ENCODE data around the gene LRRC46. TPM values are rescaled to one million over a fixed set of nuclear protein-coding genes. Genes with fewer than 3 reads are reported as not detected.

LRRC46 gene
- total and polyA plus RNA-seq, 2 of the 13 experiments (the other 11 are each of a cell fraction or from before 2014, with no cell fraction given) = 0.09 TPM

DNA sequence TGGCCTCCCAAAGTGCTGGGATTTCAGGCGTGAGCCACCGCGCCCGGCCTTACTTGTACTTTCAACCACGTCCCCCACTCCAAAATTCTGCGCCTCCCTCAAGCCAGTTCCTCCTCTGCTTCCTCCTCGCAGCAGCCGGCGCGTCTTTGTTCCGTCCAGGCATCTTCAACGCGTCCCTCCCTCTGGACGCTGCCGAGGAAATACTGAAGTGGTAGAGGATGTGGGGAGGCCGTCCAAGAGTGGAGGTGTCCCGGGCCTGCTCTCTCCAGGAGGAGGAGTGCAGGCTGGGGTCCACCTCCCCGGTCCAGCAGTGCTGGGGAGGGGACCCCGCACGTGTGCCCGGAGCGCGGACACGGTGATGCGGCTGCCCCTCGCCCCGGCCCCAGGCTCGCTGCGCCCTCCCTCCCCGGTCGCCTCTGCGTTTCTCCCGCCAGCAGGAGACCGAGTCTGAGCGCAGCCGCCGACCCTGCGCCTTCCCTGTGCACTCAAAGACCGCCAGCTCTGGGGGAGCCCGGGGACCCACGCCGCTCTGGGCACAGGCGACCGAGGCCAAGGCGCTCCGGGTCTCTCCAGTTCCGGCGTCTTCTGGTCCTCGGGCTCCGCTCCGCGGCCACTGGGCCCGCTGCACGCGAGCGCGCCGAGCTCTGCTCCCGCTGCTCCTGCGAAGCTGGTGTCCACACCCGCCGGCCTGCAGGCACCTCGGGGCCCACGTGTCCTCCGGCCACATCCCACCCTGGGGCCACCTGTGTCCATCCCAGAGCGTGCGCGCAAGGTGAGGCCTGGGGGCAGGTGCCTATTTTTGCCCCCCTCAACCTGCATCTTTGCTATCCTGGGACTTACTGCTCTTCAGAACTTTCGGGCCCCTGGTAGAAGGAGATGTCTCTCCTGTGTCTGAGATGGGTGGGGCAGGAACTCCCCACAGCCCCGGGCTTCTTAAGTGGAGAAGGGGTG, 41.6 kb upstream of the LRRC46 start (continued):
- TF ChIP-seq ZNF883 (CRISPR knock-in tag; IDR thresholded peaks at IDR 0.05; ENCODE audit: not compliant biosample characterization) (peak; percentile 84), ZNF761 (CRISPR knock-in tag; conservative IDR thresholded peaks at IDR 0.05) (no peak), KAT8 (CRISPR knock-in tag; IDR thresholded peaks at IDR 0.05) (no peak), IRX3 (CRISPR knock-in tag; IDR thresholded peaks at IDR 0.05; ENCODE audit: borderline replicate concordance, low read depth) (no peak), ZNF501 (CRISPR knock-in tag; IDR thresholded peaks at IDR 0.05) (0 out of 2 replicates have a peak, but pooled peaks have one; percentile 43), ZFY (CRISPR knock-in tag; IDR thresholded peaks at IDR 0.05) (peak; percentile 46; the same call in 1 of the 2 replicates), CEBPB (IDR thresholded peaks at IDR 0.05; ENCODE audit: borderline replicate concordance, low read depth, low read length) (no peak), TEAD3 (CRISPR knock-in tag; optimal IDR thresholded peaks at IDR 0.05; ENCODE audit: borderline replicate concordance) (no peak), ZNF790 (CRISPR knock-in tag; IDR thresholded peaks at IDR 0.05; ENCODE audit: borderline replicate concordance) (no peak), ZNF160 (CRISPR knock-in tag; IDR thresholded peaks at IDR 0.05) (no peak), ZFP1 (CRISPR knock-in tag; IDR thresholded peaks at IDR 0.05) (no peak), ZNF749 (CRISPR knock-in tag; IDR thresholded peaks at IDR 0.05; ENCODE audit: borderline replicate concordance) (no peak), ZNF383 (CRISPR knock-in tag; IDR thresholded peaks at IDR 0.05; ENCODE audit: borderline replicate concordance) (no peak), ZEB1 (IDR thresholded peaks at IDR 0.05; ENCODE audit: insufficient replicate concordance, low read depth) (no peak), MEF2D (CRISPR knock-in tag; IDR thresholded peaks at IDR 0.05) (no peak), ZNF17 (CRISPR knock-in tag; IDR thresholded peaks at IDR 0.05) (no peak), KDM6A (CRISPR knock-in tag; IDR thresholded peaks at IDR 0.05; ENCODE audit: low read depth) (no peak), RAD21 (CRISPR knock-in tag; IDR thresholded peaks at IDR 0.05) (peak; percentile 72), ZNF570 (CRISPR knock-in tag; IDR thresholded peaks at IDR 0.05; ENCODE audit: borderline replicate concordance) (no peak)
- TF ChIP-seq, protein P1, sequence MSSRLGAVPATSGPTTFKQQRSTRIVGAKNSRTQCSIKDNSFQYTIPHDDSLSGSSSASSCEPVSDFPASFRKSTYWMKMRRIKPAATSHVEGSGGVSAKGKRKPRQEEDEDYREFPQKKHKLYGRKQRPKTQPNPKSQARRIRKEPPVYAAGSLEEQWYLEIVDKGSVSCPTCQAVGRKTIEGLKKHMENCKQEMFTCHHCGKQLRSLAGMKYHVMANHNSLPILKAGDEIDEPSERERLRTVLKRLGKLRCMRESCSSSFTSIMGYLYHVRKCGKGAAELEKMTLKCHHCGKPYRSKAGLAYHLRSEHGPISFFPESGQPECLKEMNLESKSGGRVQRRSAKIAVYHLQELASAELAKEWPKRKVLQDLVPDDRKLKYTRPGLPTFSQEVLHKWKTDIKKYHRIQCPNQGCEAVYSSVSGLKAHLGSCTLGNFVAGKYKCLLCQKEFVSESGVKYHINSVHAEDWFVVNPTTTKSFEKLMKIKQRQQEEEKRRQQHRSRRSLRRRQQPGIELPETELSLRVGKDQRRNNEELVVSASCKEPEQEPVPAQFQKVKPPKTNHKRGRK (CRISPR knock-in tag; IDR thresholded peaks at IDR 0.05) = no peak
- TF ChIP-seq, protein P2, sequence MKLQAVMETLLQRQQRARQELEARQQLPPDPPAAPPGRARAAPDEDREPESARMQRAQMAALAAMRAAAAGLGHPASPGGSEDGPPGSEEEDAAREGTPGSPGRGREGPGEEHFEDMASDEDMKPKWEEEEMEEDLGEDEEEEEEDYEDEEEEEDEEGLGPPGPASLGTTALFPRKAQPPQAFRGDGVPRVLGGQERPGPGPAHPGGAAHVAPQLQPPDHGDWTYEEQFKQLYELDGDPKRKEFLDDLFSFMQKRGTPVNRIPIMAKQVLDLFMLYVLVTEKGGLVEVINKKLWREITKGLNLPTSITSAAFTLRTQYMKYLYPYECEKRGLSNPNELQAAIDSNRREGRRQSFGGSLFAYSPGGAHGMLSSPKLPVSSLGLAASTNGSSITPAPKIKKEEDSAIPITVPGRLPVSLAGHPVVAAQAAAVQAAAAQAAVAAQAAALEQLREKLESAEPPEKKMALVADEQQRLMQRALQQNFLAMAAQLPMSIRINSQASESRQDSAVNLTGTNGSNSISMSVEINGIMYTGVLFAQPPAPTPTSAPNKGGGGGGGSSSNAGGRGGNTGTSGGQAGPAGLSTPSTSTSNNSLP (IDR thresholded peaks at IDR 0.05; ENCODE audit: low read depth, low read length) = no peak
- TF ChIP-seq, protein P3, sequence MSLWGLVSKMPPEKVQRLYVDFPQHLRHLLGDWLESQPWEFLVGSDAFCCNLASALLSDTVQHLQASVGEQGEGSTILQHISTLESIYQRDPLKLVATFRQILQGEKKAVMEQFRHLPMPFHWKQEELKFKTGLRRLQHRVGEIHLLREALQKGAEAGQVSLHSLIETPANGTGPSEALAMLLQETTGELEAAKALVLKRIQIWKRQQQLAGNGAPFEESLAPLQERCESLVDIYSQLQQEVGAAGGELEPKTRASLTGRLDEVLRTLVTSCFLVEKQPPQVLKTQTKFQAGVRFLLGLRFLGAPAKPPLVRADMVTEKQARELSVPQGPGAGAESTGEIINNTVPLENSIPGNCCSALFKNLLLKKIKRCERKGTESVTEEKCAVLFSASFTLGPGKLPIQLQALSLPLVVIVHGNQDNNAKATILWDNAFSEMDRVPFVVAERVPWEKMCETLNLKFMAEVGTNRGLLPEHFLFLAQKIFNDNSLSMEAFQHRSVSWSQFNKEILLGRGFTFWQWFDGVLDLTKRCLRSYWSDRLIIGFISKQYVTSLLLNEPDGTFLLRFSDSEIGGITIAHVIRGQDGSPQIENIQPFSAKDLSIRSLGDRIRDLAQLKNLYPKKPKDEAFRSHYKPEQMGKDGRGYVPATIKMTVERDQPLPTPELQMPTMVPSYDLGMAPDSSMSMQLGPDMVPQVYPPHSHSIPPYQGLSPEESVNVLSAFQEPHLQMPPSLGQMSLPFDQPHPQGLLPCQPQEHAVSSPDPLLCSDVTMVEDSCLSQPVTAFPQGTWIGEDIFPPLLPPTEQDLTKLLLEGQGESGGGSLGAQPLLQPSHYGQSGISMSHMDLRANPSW (CRISPR knock-in tag; IDR thresholded peaks at IDR 0.05; ENCODE audit: borderline replicate concordance) = no peak
- TF ChIP-seq, protein P4, sequence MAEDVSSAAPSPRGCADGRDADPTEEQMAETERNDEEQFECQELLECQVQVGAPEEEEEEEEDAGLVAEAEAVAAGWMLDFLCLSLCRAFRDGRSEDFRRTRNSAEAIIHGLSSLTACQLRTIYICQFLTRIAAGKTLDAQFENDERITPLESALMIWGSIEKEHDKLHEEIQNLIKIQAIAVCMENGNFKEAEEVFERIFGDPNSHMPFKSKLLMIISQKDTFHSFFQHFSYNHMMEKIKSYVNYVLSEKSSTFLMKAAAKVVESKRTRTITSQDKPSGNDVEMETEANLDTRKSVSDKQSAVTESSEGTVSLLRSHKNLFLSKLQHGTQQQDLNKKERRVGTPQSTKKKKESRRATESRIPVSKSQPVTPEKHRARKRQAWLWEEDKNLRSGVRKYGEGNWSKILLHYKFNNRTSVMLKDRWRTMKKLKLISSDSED (CRISPR knock-in tag; IDR thresholded peaks at IDR 0.05) = no peak

Data from HepG2 (cell line).